Ovary (tissue), 3 donors: ENCODE results near the gene PLXNB3.
A peak's percentile ranks its signal among the peaks of the same experiment; 100 is the strongest.

ENCODE experiments used
- CTCF ChIP-seq, 3 donors: fragments of 450-650 bp in 2 of 3; fragments of 200-600 bp in 1 of 3; IDR thresholded peaks; one replicate each; pipeline versions ENCODE4 v1.5.1 to v1.8.0; 2016 to 2022; ENCODE audit warnings: antibody characterized with exemption in 3 of 3, mild to moderate bottlenecking in 1 of 3
- EP300 ChIP-seq: sonication (generic); formaldehyde crosslinking; IDR thresholded peaks from one replicate; pipeline ENCODE4 v1.6.1; 2017; ENCODE audit warnings: antibody characterized with exemption
- POLR2A ChIP-seq: fragments of 450-650 bp; IDR thresholded peaks from one replicate; pipeline ENCODE4 v1.6.1; 2017; ENCODE audit warnings: antibody characterized with exemption, mild to moderate bottlenecking, moderate library complexity
- donor health status: DM: no; HTN: no; CAD: no.

- TF ChIP-seq CTCF (IDR thresholded peaks at IDR 0.05) (no peak), POLR2A (peak; percentile 54), EP300 (no peak)
Measured at GRCh38 chrX:153724252-153725038, 39.6 kb upstream of the PLXNB3 start, which contains the start of the genes ABCD1 and BCAP31.
